Mesendoderm (in vitro differentiated cells): Measurements from ENCODE around the gene OR5K2.
A peak's percentile ranks its signal among the peaks of the same experiment; 100 is the strongest.

Experiments used
- DNase-seq: peaks from one replicate; pipeline ENCODE4 v3.0.0; 2013
- H2AK5ac ChIP-seq: 2 replicates; pipeline ENCODE4 v1.6.1; 2013; ENCODE audit warnings: low read length, inconsistent platforms
- H2BK120ac ChIP-seq: 2 replicates; pipeline ENCODE4 v1.6.1; 2013; ENCODE audit warnings: low read depth, mild to moderate bottlenecking, low read length, moderate library complexity, mixed read lengths
- H2BK15ac ChIP-seq: replicated peaks from 2 replicates; pipeline ENCODE4 v1.6.1; 2013; ENCODE audit warnings: low read depth, mild to moderate bottlenecking, moderate library complexity
- H2BK5ac ChIP-seq: 2 replicates; pipeline ENCODE4 v1.6.1; 2013; ENCODE audit warnings: low read length, inconsistent platforms
- H3K18ac ChIP-seq: 2 replicates; pipeline ENCODE4 v1.6.1; 2013; ENCODE audit warnings: mild to moderate bottlenecking, low read length, mixed read lengths
- H3K23ac ChIP-seq: one replicate; pipeline ENCODE4 v1.6.1; 2013; ENCODE audit warnings: low read length
- H3K27ac ChIP-seq: 2 replicates; pipeline ENCODE4 v1.5.1; 2013; ENCODE audit warnings: low read depth, mild to moderate bottlenecking, inconsistent platforms, low read length, moderate library complexity
- H3K27me3 ChIP-seq: 2 replicates; pipeline ENCODE4 v1.6.1; 2013; ENCODE audit warnings: low read length, control low read depth, mild to moderate bottlenecking, inconsistent platforms; ENCODE audit not compliant: insufficient read depth, poor library complexity
- H3K36me3 ChIP-seq: 2 replicates; pipeline ENCODE4 v1.6.1; 2013; ENCODE audit warnings: low read length, inconsistent platforms; ENCODE audit not compliant: control insufficient read depth, insufficient read depth
- H3K4ac ChIP-seq: one replicate; pipeline ENCODE4 v1.6.1; 2013; ENCODE audit warnings: low read depth, mild to moderate bottlenecking, low read length, moderate library complexity
- H3K4me1 ChIP-seq: 2 replicates; pipeline ENCODE4 v1.6.1; 2013; ENCODE audit warnings: low read depth, low read length, inconsistent platforms; ENCODE audit not compliant: control insufficient read depth
- H3K4me2 ChIP-seq: 2 replicates; pipeline ENCODE4 v1.6.1; 2013; ENCODE audit warnings: low read length
- H3K4me3 ChIP-seq: 2 replicates; pipeline ENCODE4 v1.5.1; 2013; ENCODE audit warnings: mild to moderate bottlenecking, low read length
- H3K56ac ChIP-seq: one replicate; pipeline ENCODE4 v1.6.1; 2013; ENCODE audit warnings: low read length
- H3K79me1 ChIP-seq: 2 replicates; pipeline ENCODE4 v1.6.1; 2013; ENCODE audit warnings: low read length, inconsistent platforms
- H3K79me2 ChIP-seq: 2 replicates; pipeline ENCODE4 v1.6.1; 2013; ENCODE audit warnings: mild to moderate bottlenecking, low read length; ENCODE audit not compliant: control insufficient read depth, insufficient read depth
- H3K9ac ChIP-seq: 2 replicates; pipeline ENCODE4 v1.6.1; 2013; ENCODE audit warnings: low read length, inconsistent platforms
- H4K5ac ChIP-seq: one replicate; pipeline ENCODE4 v1.6.1; 2013; ENCODE audit warnings: low read length
- H4K8ac ChIP-seq: one replicate; pipeline ENCODE4 v1.6.1; 2013; ENCODE audit warnings: low read depth, mild to moderate bottlenecking, control low read depth, low read length, moderate library complexity
- WGBS: extraction: QIAGEN DNeasy Blood & Tissue Kit; methylation state at CpG from one replicate; pipeline ENCODE4 v1.1.7; 2013; ENCODE audit warnings: low lambda C conversion rate, missing lambda C conversion rate; ENCODE audit not compliant: insufficient coverage; ENCODE audit errors: extremely low coverage; 5-methylcytosine and 5-hydroxymethylcytosine counted together

The OR5K2 gene

GRCh38 chr3:98525494-98525893, 28.0 kb downstream of the OR5K2 start:
- H2BK5ac ChIP-seq: no peak overlapping the region
- H3K79me1 ChIP-seq: peaks cover 8% of the 10 kb centered on the region
- H3K79me2 ChIP-seq: peaks cover 14% of the 10 kb centered on the region
- H4K5ac ChIP-seq: no peak overlapping the region
- no peaks in the 10 kb centered on the region for H3K27me3 ChIP-seq
- no peak overlapping the region for H3K27ac ChIP-seq
- H3K4me3 ChIP-seq: no peak overlapping the region
- no peak overlapping the region for H2BK120ac ChIP-seq
- H3K18ac ChIP-seq: no peak overlapping the region
- H2AK5ac ChIP-seq: no peak overlapping the region
- no peak overlapping the region for H4K8ac ChIP-seq
- DNase-seq: no peak
- no peak overlapping the region for H3K23ac ChIP-seq
- no peak overlapping the region for H3K4ac ChIP-seq
- no peak overlapping the region for H3K4me2 ChIP-seq
- no peaks in the 10 kb centered on the region for H3K36me3 ChIP-seq
- H3K4me1 ChIP-seq: no peaks in the 10 kb centered on the region
- H3K56ac ChIP-seq: no peak overlapping the region
- no peak overlapping the region for H3K9ac ChIP-seq
- H2BK15ac ChIP-seq: no peak overlapping the region
- no CpG with 5 or more reads among the region's 6 CpGs for WGBS

- Histone ChIP-seq H3K27me3 (no peaks in the 10 kb centered on the region), H3K79me2 (no peaks in the 10 kb centered on the region), H3K56ac (no peak overlapping the region)
Measured at GRCh38 chr3:98528474-98529346, 31.2 kb downstream of the OR5K2 start.

GRCh38 chr3:98529856-98530459, 32.5 kb downstream of the OR5K2 start:
- no peaks in the 10 kb centered on the region for H3K27me3 ChIP-seq
- no CpG with 5 or more reads among the region's 8 CpGs for WGBS
- H3K4me1 ChIP-seq: no peaks in the 10 kb centered on the region

More at GRCh38 chr3:98528474-98529346, 31.2 kb downstream of the OR5K2 start:
- Histone ChIP-seq H3K27ac (no peak overlapping the region), H2AK5ac (no peak overlapping the region), H4K5ac (no peak overlapping the region), H2BK5ac (no peak overlapping the region), H2BK120ac (no peak overlapping the region), H4K8ac (no peak overlapping the region), H3K36me3 (no peaks in the 10 kb centered on the region), H3K18ac (no peak overlapping the region), H2BK15ac (no peak overlapping the region), H3K4me2 (no peak overlapping the region), H3K23ac (no peak overlapping the region), H3K4me3 (no peak overlapping the region), H3K4me1 (no peaks in the 10 kb centered on the region), H3K9ac (no peak overlapping the region), H3K79me1 (no peaks in the 10 kb centered on the region), H3K4ac (no peak overlapping the region)
- WGBS: no CpG with 5 or more reads among the region's 4 CpGs
- DNase-seq: peak; percentile 76

GRCh38 chr3:98530676-98531075, 33.2 kb downstream of the OR5K2 start:
- no peak for DNase-seq
- no peak overlapping the region for H3K4ac ChIP-seq
- no peak overlapping the region for H2BK15ac ChIP-seq

More at GRCh38 chr3:98529856-98530459, 32.5 kb downstream of the OR5K2 start:
- H2BK15ac ChIP-seq: no peak overlapping the region
- H3K18ac ChIP-seq: no peak overlapping the region
- H3K27ac ChIP-seq: no peak overlapping the region
- no peak overlapping the region for H3K4ac ChIP-seq
- H3K23ac ChIP-seq: no peak overlapping the region
- no peak overlapping the region for H3K4me3 ChIP-seq
- H2AK5ac ChIP-seq: no peak overlapping the region
- no peaks in the 10 kb centered on the region for H3K79me2 ChIP-seq
- no peak overlapping the region for H4K5ac ChIP-seq
- H3K56ac ChIP-seq: no peak overlapping the region
- no peak overlapping the region for H3K9ac ChIP-seq
- H2BK120ac ChIP-seq: no peak overlapping the region
- DNase-seq: no peak
- no peaks in the 10 kb centered on the region for H3K36me3 ChIP-seq
- H4K8ac ChIP-seq: no peak overlapping the region
- no peak overlapping the region for H2BK5ac ChIP-seq
- no peaks in the 10 kb centered on the region for H3K79me1 ChIP-seq
- no peak overlapping the region for H3K4me2 ChIP-seq

GRCh38 chr3:98531622-98532274, 34.3 kb downstream of the OR5K2 start, which contains the start of gene GPR15:
TSS of gene GPR15 (plus strand) at chr3:98531978. CDS start at chr3:98532034, 56 bp downstream.
- Histone ChIP-seq H3K23ac (no peak within 1 kb of the TSS), H4K8ac (no peak within 1 kb of the TSS), H2AK5ac (no peak within 1 kb of the TSS), H2BK120ac (no peak within 1 kb of the TSS), H3K4me3 (no peak within 1 kb of the TSS), H3K27me3 (no peaks in the 10 kb centered on the region), H3K9ac (no peak within 1 kb of the TSS), H3K27ac (no peak within 1 kb of the TSS), H3K18ac (no peak within 1 kb of the TSS), H3K4me1 (no peaks in the 10 kb centered on the region), H3K4me2 (no peak within 1 kb of the TSS), H3K36me3 (no peaks in the 10 kb centered on the region), H3K4ac (no peak within 1 kb of the TSS), H2BK15ac (no peak within 1 kb of the TSS), H4K5ac (no peak within 1 kb of the TSS), H3K56ac (no peak within 1 kb of the TSS), H3K79me2 (no peaks in the 10 kb centered on the region), H2BK5ac (no peak within 1 kb of the TSS), H3K79me1 (no peaks in the 10 kb centered on the region)
- WGBS: no CpG with 5 or more reads among the region's 7 CpGs
- DNase-seq: no peak

More at GRCh38 chr3:98530676-98531075, 33.2 kb downstream of the OR5K2 start:
- Histone ChIP-seq H4K8ac (no peak overlapping the region), H3K4me1 (no peaks in the 10 kb centered on the region), H4K5ac (no peak overlapping the region), H2BK120ac (no peak overlapping the region), H3K4me2 (no peak overlapping the region), H3K4me3 (no peak overlapping the region), H3K9ac (no peak overlapping the region), H3K36me3 (no peaks in the 10 kb centered on the region), H3K27ac (no peak overlapping the region), H3K27me3 (no peaks in the 10 kb centered on the region), H3K79me1 (no peaks in the 10 kb centered on the region), H3K18ac (no peak overlapping the region), H2AK5ac (no peak overlapping the region), H3K23ac (no peak overlapping the region), H3K79me2 (no peaks in the 10 kb centered on the region), H3K56ac (no peak overlapping the region), H2BK5ac (no peak overlapping the region)
- WGBS: no CpG with 5 or more reads among the region's 2 CpGs
